ENCODE measurements around the gene GP9.

- TF ChIP-seq POLR2A (IDR thresholded peaks at IDR 0.05; ENCODE audit: low read depth, low read length), result no peak
- no peak for TF ChIP-seq SPI1 (IDR thresholded peaks at IDR 0.05; ENCODE audit: low read depth, low read length)
- TF ChIP-seq TAF1 (IDR thresholded peaks at IDR 0.05; ENCODE audit: low read depth, low read length), result no peak
- no peak for TF ChIP-seq POLR2AphosphoS5 (IDR thresholded peaks at IDR 0.05; ENCODE audit: low read depth, low read length)
- no peak for TF ChIP-seq POU2F2 (IDR thresholded peaks at IDR 0.05; ENCODE audit: low read depth, low read length)
- TF ChIP-seq PAX5 (IDR thresholded peaks at IDR 0.05; ENCODE audit: insufficient read depth, low read length, severe bottlenecking), result no peak
Measured at GRCh38 chr3:129040579-129041300, 19.8 kb upstream of the GP9 start.

Data from GM12891 (cell line).